ENCODE data around the gene PRR5L. TPM values are rescaled to one million over a fixed set of nuclear protein-coding genes. Genes with fewer than 3 reads are reported as not detected.

Gene PRR5L
- total and polyA plus RNA-seq, 2 experiments from 2014 or later: 3.1 to 8.9 TPM

DNA sequence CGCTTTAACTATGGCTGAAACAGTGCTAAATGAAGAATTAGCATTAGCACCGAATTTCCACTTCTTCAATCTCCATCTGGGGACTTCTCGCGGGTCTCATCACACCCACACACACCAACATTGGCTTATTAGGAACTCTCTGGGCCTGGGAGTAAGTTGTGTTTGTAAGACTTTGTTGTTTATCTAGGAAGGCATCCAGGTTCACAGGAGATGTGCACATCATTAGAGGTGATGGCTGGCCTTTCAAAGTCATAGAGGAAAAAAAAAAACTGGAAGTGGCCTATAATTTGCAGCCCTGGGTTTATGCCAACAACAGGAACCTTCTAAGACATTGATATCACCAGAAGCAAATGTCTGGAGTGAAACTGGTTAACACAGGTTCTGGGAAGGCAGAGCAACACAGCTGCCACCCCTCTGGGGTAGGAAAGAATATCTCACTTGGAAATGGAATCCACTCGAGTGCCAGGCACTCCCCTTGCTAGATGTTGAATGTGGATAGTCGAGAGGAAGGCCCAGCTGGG, 129.5 kb downstream of the PRR5L start:
- H2AFZ ChIP-seq: no peak overlapping the region
- H3K9me2 ChIP-seq (ENCODE audit: insufficient read depth): no peaks in the 10 kb centered on the region
- no peak for ATAC-seq
- H3K4me1 ChIP-seq (ENCODE audit: insufficient read depth): no peaks in the 10 kb centered on the region
- no peaks in the 10 kb centered on the region for H3K9me3 Mint-ChIP-seq
- H3F3A ChIP-seq (replicated peaks; ENCODE audit: low read depth): no peaks in the 10 kb centered on the region
- no peak overlapping the region for H3K4me2 ChIP-seq
- no peaks in the 10 kb centered on the region for H3K27me3 Mint-ChIP-seq (ENCODE audit: insufficient read depth, low read depth, poor library complexity)
- 0 out of 3 replicates have a peak, but pooled peaks cover 4% of the 10 kb centered on the region for H3K4me1 Mint-ChIP-seq
- no peaks in the 10 kb centered on the region for H3K79me2 ChIP-seq (replicated peaks; ENCODE audit: insufficient read depth)
- H3K27ac ChIP-seq (ENCODE audit: low read depth): no peak overlapping the region
- H3K36me3 Mint-ChIP-seq (ENCODE audit: low read depth): no peaks in the 10 kb centered on the region
- H3K27ac Mint-ChIP-seq: no peak overlapping the region
- DNase-seq (ENCODE audit: low spot score): no peak
- H3K27me3 ChIP-seq (ENCODE audit: insufficient read depth): no peaks in the 10 kb centered on the region
- no peak overlapping the region for H3K4me3 ChIP-seq
- no peaks in the 10 kb centered on the region for H3K36me3 ChIP-seq (ENCODE audit: insufficient read depth)
- no peak overlapping the region for H3K4me3 Mint-ChIP-seq
- no peaks in the 10 kb centered on the region for H4K20me1 ChIP-seq (replicated peaks; ENCODE audit: insufficient read depth)
- TF ChIP-seq ZNF114 (CRISPR knock-in tag; IDR thresholded peaks at IDR 0.05) (no peak), JUNB (IDR thresholded peaks at IDR 0.05; ENCODE audit: unreplicated experiment) (no peak), POLR2AphosphoS5 (IDR thresholded peaks at IDR 0.05; ENCODE audit: low read depth) (no peak), NANOG (IDR thresholded peaks at IDR 0.05; ENCODE audit: borderline replicate concordance) (no peak)
- TF ChIP-seq, protein P1, sequence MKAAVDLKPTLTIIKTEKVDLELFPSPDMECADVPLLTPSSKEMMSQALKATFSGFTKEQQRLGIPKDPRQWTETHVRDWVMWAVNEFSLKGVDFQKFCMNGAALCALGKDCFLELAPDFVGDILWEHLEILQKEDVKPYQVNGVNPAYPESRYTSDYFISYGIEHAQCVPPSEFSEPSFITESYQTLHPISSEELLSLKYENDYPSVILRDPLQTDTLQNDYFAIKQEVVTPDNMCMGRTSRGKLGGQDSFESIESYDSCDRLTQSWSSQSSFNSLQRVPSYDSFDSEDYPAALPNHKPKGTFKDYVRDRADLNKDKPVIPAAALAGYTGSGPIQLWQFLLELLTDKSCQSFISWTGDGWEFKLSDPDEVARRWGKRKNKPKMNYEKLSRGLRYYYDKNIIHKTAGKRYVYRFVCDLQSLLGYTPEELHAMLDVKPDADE (IDR thresholded peaks at IDR 0.05): no peak
- TF ChIP-seq, protein P2, sequence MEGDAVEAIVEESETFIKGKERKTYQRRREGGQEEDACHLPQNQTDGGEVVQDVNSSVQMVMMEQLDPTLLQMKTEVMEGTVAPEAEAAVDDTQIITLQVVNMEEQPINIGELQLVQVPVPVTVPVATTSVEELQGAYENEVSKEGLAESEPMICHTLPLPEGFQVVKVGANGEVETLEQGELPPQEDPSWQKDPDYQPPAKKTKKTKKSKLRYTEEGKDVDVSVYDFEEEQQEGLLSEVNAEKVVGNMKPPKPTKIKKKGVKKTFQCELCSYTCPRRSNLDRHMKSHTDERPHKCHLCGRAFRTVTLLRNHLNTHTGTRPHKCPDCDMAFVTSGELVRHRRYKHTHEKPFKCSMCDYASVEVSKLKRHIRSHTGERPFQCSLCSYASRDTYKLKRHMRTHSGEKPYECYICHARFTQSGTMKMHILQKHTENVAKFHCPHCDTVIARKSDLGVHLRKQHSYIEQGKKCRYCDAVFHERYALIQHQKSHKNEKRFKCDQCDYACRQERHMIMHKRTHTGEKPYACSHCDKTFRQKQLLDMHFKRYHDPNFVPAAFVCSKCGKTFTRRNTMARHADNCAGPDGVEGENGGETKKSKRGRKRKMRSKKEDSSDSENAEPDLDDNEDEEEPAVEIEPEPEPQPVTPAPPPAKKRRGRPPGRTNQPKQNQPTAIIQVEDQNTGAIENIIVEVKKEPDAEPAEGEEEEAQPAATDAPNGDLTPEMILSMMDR (conservative IDR thresholded peaks at IDR 0.05; ENCODE audit: low read depth in 2 of 2): no peak

GRCh38 chr11:36426226-36426848, 130.2 kb downstream of the PRR5L start:
- no peak overlapping the region for H2AFZ ChIP-seq
- no peaks in the 10 kb centered on the region for H3K4me1 ChIP-seq (ENCODE audit: insufficient read depth)
- no peak overlapping the region for H3K4me3 ChIP-seq
- Mint-ChIP-seq H3K27ac (no peak overlapping the region), H3K4me1 (0 out of 3 replicates have a peak, but pooled peaks cover 4% of the 10 kb centered on the region), H3K4me3 (no peak overlapping the region), H3K9me3 (no peaks in the 10 kb centered on the region), H3K27me3 (ENCODE audit: insufficient read depth, low read depth, poor library complexity) (no peaks in the 10 kb centered on the region), H3K36me3 (ENCODE audit: low read depth) (no peaks in the 10 kb centered on the region)
- no peaks in the 10 kb centered on the region for H3K27me3 ChIP-seq (ENCODE audit: insufficient read depth)
- H3K36me3 ChIP-seq (ENCODE audit: insufficient read depth): no peaks in the 10 kb centered on the region
- no peaks in the 10 kb centered on the region for H3K79me2 ChIP-seq (replicated peaks; ENCODE audit: insufficient read depth)
- no peaks in the 10 kb centered on the region for H3K9me2 ChIP-seq (ENCODE audit: insufficient read depth)
- no peak overlapping the region for H3K4me2 ChIP-seq
- H3K27ac ChIP-seq (ENCODE audit: low read depth): no peak overlapping the region
- ATAC-seq: no peak
- H3F3A ChIP-seq (replicated peaks; ENCODE audit: low read depth): no peaks in the 10 kb centered on the region
- no peak for DNase-seq (ENCODE audit: low spot score)
- H4K20me1 ChIP-seq (replicated peaks; ENCODE audit: insufficient read depth): no peaks in the 10 kb centered on the region
- TF ChIP-seq, protein P2 (conservative IDR thresholded peaks at IDR 0.05; ENCODE audit: low read depth in 2 of 2): no peak
- TF ChIP-seq EZH2phosphoT487 (IDR thresholded peaks at IDR 0.05; ENCODE audit: unreplicated experiment) (no peak), ZNF331 (CRISPR knock-in tag; IDR thresholded peaks at IDR 0.05; ENCODE audit: low read depth) (no peak), JUNB (IDR thresholded peaks at IDR 0.05; ENCODE audit: unreplicated experiment) (no peak), STAT1 (IDR thresholded peaks at IDR 0.05; ENCODE audit: unreplicated experiment) (no peak), EZH2 (IDR thresholded peaks at IDR 0.05; ENCODE audit: low read depth, unreplicated experiment) (no peak), NANOG (IDR thresholded peaks at IDR 0.05; ENCODE audit: borderline replicate concordance) (no peak)
- TF ChIP-seq, protein P1 (IDR thresholded peaks at IDR 0.05): no peak
- TF ChIP-seq, protein P3, sequence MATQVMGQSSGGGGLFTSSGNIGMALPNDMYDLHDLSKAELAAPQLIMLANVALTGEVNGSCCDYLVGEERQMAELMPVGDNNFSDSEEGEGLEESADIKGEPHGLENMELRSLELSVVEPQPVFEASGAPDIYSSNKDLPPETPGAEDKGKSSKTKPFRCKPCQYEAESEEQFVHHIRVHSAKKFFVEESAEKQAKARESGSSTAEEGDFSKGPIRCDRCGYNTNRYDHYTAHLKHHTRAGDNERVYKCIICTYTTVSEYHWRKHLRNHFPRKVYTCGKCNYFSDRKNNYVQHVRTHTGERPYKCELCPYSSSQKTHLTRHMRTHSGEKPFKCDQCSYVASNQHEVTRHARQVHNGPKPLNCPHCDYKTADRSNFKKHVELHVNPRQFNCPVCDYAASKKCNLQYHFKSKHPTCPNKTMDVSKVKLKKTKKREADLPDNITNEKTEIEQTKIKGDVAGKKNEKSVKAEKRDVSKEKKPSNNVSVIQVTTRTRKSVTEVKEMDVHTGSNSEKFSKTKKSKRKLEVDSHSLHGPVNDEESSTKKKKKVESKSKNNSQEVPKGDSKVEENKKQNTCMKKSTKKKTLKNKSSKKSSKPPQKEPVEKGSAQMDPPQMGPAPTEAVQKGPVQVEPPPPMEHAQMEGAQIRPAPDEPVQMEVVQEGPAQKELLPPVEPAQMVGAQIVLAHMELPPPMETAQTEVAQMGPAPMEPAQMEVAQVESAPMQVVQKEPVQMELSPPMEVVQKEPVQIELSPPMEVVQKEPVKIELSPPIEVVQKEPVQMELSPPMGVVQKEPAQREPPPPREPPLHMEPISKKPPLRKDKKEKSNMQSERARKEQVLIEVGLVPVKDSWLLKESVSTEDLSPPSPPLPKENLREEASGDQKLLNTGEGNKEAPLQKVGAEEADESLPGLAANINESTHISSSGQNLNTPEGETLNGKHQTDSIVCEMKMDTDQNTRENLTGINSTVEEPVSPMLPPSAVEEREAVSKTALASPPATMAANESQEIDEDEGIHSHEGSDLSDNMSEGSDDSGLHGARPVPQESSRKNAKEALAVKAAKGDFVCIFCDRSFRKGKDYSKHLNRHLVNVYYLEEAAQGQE (IDR thresholded peaks at IDR 0.05; ENCODE audit: unreplicated experiment): no peak

Measured in GM23338 (cell line).